Measurements from ENCODE around the gene VAX1. TPM values are rescaled to one million over a fixed set of nuclear protein-coding genes. Genes with fewer than 3 reads are reported as not detected.

The VAX1 gene
- total RNA-seq, 1 donor from 2014 or later, result 0.58 TPM

GRCh38 chr10:117161386-117162033 lies 23.4 kb upstream of the VAX1 start:
- TF ChIP-seq CTCF (conservative IDR thresholded peaks at IDR 0.05), result no peak
- Mint-ChIP-seq H3K4me1 (ENCODE audit: unreplicated experiment) (peaks cover 10% of the 10 kb centered on the region), H3K27ac (no peak overlapping the region), H3K27me3 (peaks cover 96% of the 10 kb centered on the region), H3K4me3 (peak overlapping the region; percentile 53), H3K36me3 (no peaks in the 10 kb centered on the region), H3K9me3 (no peaks in the 10 kb centered on the region)
- no peak for DNase-seq (ENCODE audit: extremely low spot score, unreplicated experiment)

DNA sequence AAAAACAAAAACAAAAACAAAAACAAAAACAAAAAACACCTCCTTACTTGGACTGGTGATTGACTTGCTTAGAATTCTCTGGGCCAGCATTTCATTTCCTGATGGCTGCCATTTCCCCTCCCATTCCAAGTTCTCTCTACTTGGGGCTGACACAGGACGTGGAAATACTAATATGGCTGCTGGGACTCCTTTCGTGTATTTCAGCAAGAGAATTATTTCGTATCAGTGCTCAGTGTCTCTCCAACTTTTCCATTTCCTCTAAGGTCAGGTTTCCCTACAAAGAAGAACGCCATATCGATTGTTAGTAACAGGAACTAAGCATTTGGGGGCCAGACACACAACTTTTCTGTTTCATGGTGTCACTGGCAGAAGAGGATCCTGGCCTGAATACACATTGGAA lies 22.5 kb upstream of the VAX1 start:
- Mint-ChIP-seq H3K36me3 (no peaks in the 10 kb centered on the region), H3K27ac (no peak overlapping the region), H3K4me3 (no peak overlapping the region), H3K9me3 (no peaks in the 10 kb centered on the region), H3K4me1 (ENCODE audit: unreplicated experiment) (peaks cover 10% of the 10 kb centered on the region), H3K27me3 (peaks cover 96% of the 10 kb centered on the region)
- no peak for TF ChIP-seq CTCF (conservative IDR thresholded peaks at IDR 0.05)
- no peak for DNase-seq (ENCODE audit: extremely low spot score, unreplicated experiment)

- H3K9me3 Mint-ChIP-seq, result no peaks in the 10 kb centered on the region
- no peak overlapping the region for H3K27ac Mint-ChIP-seq
- no peak for DNase-seq (ENCODE audit: extremely low spot score, unreplicated experiment)
- no peak overlapping the region for H3K4me3 Mint-ChIP-seq
- peaks cover 10% of the 10 kb centered on the region for H3K4me1 Mint-ChIP-seq (ENCODE audit: unreplicated experiment)
- no peaks in the 10 kb centered on the region for H3K36me3 Mint-ChIP-seq
- TF ChIP-seq CTCF (conservative IDR thresholded peaks at IDR 0.05), result no peak
- peaks cover 96% of the 10 kb centered on the region for H3K27me3 Mint-ChIP-seq
Observed at GRCh38 chr10:117159390-117159789, 21.3 kb upstream of the VAX1 start.

DNA sequence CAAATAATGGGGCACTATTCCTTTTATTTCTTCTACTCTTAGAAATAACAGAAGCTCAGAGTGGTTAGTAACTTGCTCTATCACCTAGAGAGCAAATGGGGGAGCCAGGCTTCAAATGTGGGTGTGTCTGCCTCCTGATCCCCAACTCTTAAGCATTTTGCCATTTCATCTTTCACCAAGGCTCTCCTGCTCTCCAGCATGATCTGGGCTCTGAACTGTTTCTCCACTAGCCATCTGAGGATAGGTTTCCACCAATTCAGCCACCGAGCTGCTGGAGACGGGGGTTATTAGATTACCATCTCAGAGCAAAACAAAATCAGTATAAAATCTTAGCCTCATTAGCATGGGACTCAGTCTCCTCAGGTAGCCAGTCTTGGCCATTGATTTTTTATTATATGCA lies 20.2 kb upstream of the VAX1 start:
- H3K27me3 Mint-ChIP-seq, result peaks cover 96% of the 10 kb centered on the region
- no peak for DNase-seq (ENCODE audit: extremely low spot score, unreplicated experiment)
- no peaks in the 10 kb centered on the region for H3K9me3 Mint-ChIP-seq
- peaks cover 6% of the 10 kb centered on the region for H3K4me1 Mint-ChIP-seq (ENCODE audit: unreplicated experiment)
- no peak for TF ChIP-seq CTCF (conservative IDR thresholded peaks at IDR 0.05)
- H3K27ac Mint-ChIP-seq, result no peak overlapping the region
- no peak overlapping the region for H3K4me3 Mint-ChIP-seq
- H3K36me3 Mint-ChIP-seq, result no peaks in the 10 kb centered on the region

DNA sequence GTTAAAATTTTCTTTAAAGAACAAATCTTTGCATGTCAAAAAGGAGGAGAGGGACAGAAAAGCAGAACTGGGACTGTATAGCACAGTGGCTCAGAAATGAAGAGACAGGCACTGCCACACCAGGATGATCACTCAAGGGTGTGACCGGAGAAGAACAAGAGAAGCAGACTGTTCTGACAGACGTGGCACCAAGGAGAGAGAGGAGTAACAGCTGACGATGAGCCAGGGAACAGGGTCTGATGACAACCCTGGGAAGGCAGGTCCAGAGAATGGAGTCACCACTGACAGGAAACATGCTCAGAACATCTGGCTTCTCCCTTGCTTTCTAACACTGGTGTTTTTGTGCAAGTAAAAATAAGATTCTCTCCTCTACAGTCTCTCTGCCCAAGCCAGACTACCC lies 14.6 kb upstream of the VAX1 start:
- no peak for DNase-seq (ENCODE audit: extremely low spot score, unreplicated experiment)
- no peak for TF ChIP-seq CTCF (conservative IDR thresholded peaks at IDR 0.05)
- no peaks in the 10 kb centered on the region for H3K9me3 Mint-ChIP-seq
- H3K4me3 Mint-ChIP-seq, result no peak overlapping the region
- no peaks in the 10 kb centered on the region for H3K4me1 Mint-ChIP-seq (ENCODE audit: unreplicated experiment)
- no peaks in the 10 kb centered on the region for H3K36me3 Mint-ChIP-seq
- H3K27me3 Mint-ChIP-seq, result peaks cover 93% of the 10 kb centered on the region
- H3K27ac Mint-ChIP-seq, result no peak overlapping the region

- TF ChIP-seq CTCF (conservative IDR thresholded peaks at IDR 0.05), result no peak
- no peak overlapping the region for H3K4me3 Mint-ChIP-seq
- peaks cover 93% of the 10 kb centered on the region for H3K27me3 Mint-ChIP-seq
- no peaks in the 10 kb centered on the region for H3K36me3 Mint-ChIP-seq
- no peak overlapping the region for H3K27ac Mint-ChIP-seq
- no peak for DNase-seq (ENCODE audit: extremely low spot score, unreplicated experiment)
- no peaks in the 10 kb centered on the region for H3K4me1 Mint-ChIP-seq (ENCODE audit: unreplicated experiment)
- H3K9me3 Mint-ChIP-seq, result no peaks in the 10 kb centered on the region
Observed at GRCh38 chr10:117148284-117148683, 10.2 kb upstream of the VAX1 start.
